ENCODE measurements around the gene HBB. TPM values are rescaled to one million over a fixed set of nuclear protein-coding genes. Genes with fewer than 3 reads are reported as not detected.

The HBB gene
- polyA plus RNA-seq, 3 donors = 3.0 to 298 (median 278) TPM

DNA sequence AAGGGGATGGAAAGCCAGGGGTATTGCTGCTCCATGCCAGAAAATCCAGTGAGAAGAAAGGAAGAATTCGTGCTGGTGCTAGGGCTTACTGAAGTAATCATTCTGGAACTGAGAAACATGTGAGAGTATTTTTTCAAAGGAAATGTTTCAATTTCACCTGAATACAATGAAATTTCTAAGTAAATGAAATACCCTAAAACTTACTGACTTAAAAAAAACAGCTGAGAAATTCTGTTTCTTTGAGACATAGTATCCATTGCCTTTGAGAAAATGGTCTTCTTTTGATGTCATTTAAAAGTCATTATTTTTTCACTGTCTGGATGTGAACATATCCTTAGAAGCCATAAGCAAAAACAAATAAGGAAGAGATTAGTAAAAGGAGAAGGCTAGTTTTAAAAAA, 26.3 kb downstream of the HBB start, which contains the start of gene OR51V1:
Gene OR51V1, minus strand, starts transcription at position 101 of the 400 bp plus-strand sequence. Its CDS starts 0 bp downstream, at position 101.
- no peak within 1 kb of the TSS for H2AFZ ChIP-seq (ENCODE audit: insufficient read depth, low read depth, low read length, poor library complexity, severe bottlenecking)
- H3K4me1 Mint-ChIP-seq = no peaks in the 10 kb centered on the region
- peaks cover 0 to 3% (median 0%) of the 10 kb centered on the region in 3 donors for H3K27me3 Mint-ChIP-seq (ENCODE audit: low read depth in 3 of 3)

DNA sequence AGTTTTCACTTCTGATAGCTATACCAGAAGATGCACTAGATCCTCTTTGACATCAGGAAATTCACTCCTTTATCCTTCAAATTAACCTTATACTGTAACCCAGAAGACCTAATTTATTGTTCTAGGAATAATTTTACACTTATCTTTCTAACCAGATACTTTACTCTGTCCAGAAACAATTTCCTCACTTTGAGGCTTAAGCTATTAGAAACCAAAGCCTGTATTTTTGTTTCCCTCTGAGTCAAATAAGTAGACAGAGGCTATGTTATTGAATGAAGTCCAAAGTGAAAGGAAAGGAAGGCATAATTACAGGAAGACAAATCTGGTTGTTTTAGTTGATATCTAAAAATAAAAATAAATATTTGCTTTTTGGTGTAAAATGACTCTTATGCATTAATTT, 28.6 kb downstream of the HBB start:
- TF ChIP-seq, protein P1, sequence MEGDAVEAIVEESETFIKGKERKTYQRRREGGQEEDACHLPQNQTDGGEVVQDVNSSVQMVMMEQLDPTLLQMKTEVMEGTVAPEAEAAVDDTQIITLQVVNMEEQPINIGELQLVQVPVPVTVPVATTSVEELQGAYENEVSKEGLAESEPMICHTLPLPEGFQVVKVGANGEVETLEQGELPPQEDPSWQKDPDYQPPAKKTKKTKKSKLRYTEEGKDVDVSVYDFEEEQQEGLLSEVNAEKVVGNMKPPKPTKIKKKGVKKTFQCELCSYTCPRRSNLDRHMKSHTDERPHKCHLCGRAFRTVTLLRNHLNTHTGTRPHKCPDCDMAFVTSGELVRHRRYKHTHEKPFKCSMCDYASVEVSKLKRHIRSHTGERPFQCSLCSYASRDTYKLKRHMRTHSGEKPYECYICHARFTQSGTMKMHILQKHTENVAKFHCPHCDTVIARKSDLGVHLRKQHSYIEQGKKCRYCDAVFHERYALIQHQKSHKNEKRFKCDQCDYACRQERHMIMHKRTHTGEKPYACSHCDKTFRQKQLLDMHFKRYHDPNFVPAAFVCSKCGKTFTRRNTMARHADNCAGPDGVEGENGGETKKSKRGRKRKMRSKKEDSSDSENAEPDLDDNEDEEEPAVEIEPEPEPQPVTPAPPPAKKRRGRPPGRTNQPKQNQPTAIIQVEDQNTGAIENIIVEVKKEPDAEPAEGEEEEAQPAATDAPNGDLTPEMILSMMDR (IDR thresholded peaks at IDR 0.05) = no peak
- H3K4me1 ChIP-seq (ENCODE audit: control insufficient read depth in 1 of 2, insufficient read depth in 2 of 2, low read length in 2 of 2) = no peaks in the 10 kb centered on the region
- intact Hi-C loops (cut with micrococcal nuclease) = no loop called here
- no peak overlapping the region for H3K4me3 ChIP-seq (replicated peaks in 1 of 3; ENCODE audit: low read depth in 2 of 3, low read length in 3 of 3)
- Mint-ChIP-seq H3K4me3 (no peak overlapping the region), H3K4me1 (no peaks in the 10 kb centered on the region), H3K9me3 (peaks cover 0 to 4% (median 2%) of the 10 kb centered on the region in 7 donors), H3K36me3 (no peaks in the 10 kb centered on the region), H3K27ac (no peak overlapping the region), H3K27me3 (ENCODE audit: low read depth in 3 of 3) (peaks cover 0 to 3% (median 0%) of the 10 kb centered on the region in 3 donors)
- no peak overlapping the region for H3K4me2 ChIP-seq (replicated peaks; ENCODE audit: extremely low read depth, low read length, poor library complexity, severe bottlenecking)
- no peak for DNase-seq
- no peaks in the 10 kb centered on the region for H3K27me3 ChIP-seq (ENCODE audit: control insufficient read depth in 2 of 2, insufficient read depth in 2 of 2, low read length in 2 of 2)
- no peaks in the 10 kb centered on the region for H4K20me1 ChIP-seq (ENCODE audit: insufficient read depth, low read length)
- no peaks in the 10 kb centered on the region for H3K36me3 ChIP-seq (replicated peaks in 1 of 2; ENCODE audit: control insufficient read depth in 1 of 2, insufficient read depth in 2 of 2, low read length in 2 of 2)
- no peak overlapping the region for H2AFZ ChIP-seq (ENCODE audit: insufficient read depth, low read depth, low read length, poor library complexity, severe bottlenecking)
- no peak overlapping the region for H3K27ac ChIP-seq (ENCODE audit: low read depth in 1 of 2, low read length in 2 of 2)
- no peaks in the 10 kb centered on the region for H3K79me2 ChIP-seq (ENCODE audit: insufficient read depth, low read length)
- H3K9ac ChIP-seq (ENCODE audit: insufficient read depth, low read length, poor library complexity, severe bottlenecking) = no peak overlapping the region
- peaks cover 0 to 5% of the 10 kb centered on the region in 2 donors for H3K9me3 ChIP-seq (replicated peaks in 1 of 2; ENCODE audit: control insufficient read depth in 1 of 2, insufficient read depth in 1 of 2, low read length in 2 of 2)

More for the DNA sequence above, 26.3 kb downstream of the HBB start, which contains the start of gene OR51V1:
- H3K36me3 ChIP-seq (replicated peaks in 1 of 2; ENCODE audit: control insufficient read depth in 1 of 2, insufficient read depth in 2 of 2, low read length in 2 of 2) = no peaks in the 10 kb centered on the region
- WGBS (ENCODE audit: insufficient coverage) = 50% methylated on average over 1 of the region's 1 CpG
- H3K4me3 Mint-ChIP-seq = no peak within 1 kb of the TSS
- H3K9me3 ChIP-seq (replicated peaks in 1 of 2; ENCODE audit: control insufficient read depth in 1 of 2, insufficient read depth in 1 of 2, low read length in 2 of 2) = no peaks in the 10 kb centered on the region
- no peaks in the 10 kb centered on the region for H4K20me1 ChIP-seq (ENCODE audit: insufficient read depth, low read length)
- no peak within 1 kb of the TSS for H3K27ac ChIP-seq (ENCODE audit: low read depth in 1 of 2, low read length in 2 of 2)
- H3K4me3 ChIP-seq (replicated peaks in 1 of 3; ENCODE audit: low read depth in 2 of 3, low read length in 3 of 3) = no peak within 1 kb of the TSS
- H3K36me3 Mint-ChIP-seq = no peaks in the 10 kb centered on the region
- H3K9me3 Mint-ChIP-seq = no peaks in the 10 kb centered on the region
- DNase-seq = no peak
- H3K4me1 ChIP-seq (ENCODE audit: control insufficient read depth in 1 of 2, insufficient read depth in 2 of 2, low read length in 2 of 2) = no peaks in the 10 kb centered on the region
- no peak within 1 kb of the TSS for H3K27ac Mint-ChIP-seq
- intact Hi-C loops (cut with micrococcal nuclease) = no loop called here
- TF ChIP-seq, protein P1 (IDR thresholded peaks at IDR 0.05) = no peak
- H3K79me2 ChIP-seq (ENCODE audit: insufficient read depth, low read length) = no peaks in the 10 kb centered on the region
- no peak within 1 kb of the TSS for H3K9ac ChIP-seq (ENCODE audit: insufficient read depth, low read length, poor library complexity, severe bottlenecking)
- H3K4me2 ChIP-seq (replicated peaks; ENCODE audit: extremely low read depth, low read length, poor library complexity, severe bottlenecking) = no peak within 1 kb of the TSS
- H3K27me3 ChIP-seq (ENCODE audit: control insufficient read depth in 2 of 2, insufficient read depth in 2 of 2, low read length in 2 of 2) = no peaks in the 10 kb centered on the region
